WTC11 (cell line): ENCODE data around the gene OTP. TPM values are rescaled to one million over a fixed set of nuclear protein-coding genes. Genes with fewer than 3 reads are reported as not detected.

Experiments
- ATAC-seq: fragments of 200-7000 bp; cut with Tn5 transposase; 2 replicates; pipeline ENCODE4 v1.10.0; 2021; ENCODE audit warnings: mild to moderate bottlenecking, moderate library complexity
- CTCF ChIA-PET: fragments of 300-600 bp; sonication (Branson Sonifier 250); formaldehyde crosslinking; loops from one replicate; lab custom pipeline; 2021; ENCODE audit warnings: antibody characterized with exemption; lab: Charles Lee
- POLR2A ChIA-PET: fragments of 350-600 bp; sonication (Branson Sonifier 250); formaldehyde crosslinking; loops from one replicate; lab custom pipeline; 2021; ENCODE audit warnings: antibody characterized with exemption; lab: Charles Lee
- DNase-seq: peaks from one replicate; pipeline ENCODE4 v3.0.0; 2021; ENCODE audit warnings: low spot score
- H3K27ac Mint-ChIP-seq: 2 replicates; pipeline ENCODE4 v1.8.0; 2021; ENCODE audit warnings: mixed read lengths
- H3K27me3 Mint-ChIP-seq: 2 replicates; pipeline ENCODE4 v1.8.0; 2021; ENCODE audit warnings: low read depth, mild to moderate bottlenecking, moderate library complexity, mixed read lengths
- H3K36me3 Mint-ChIP-seq: 2 replicates; pipeline ENCODE4 v1.8.0; 2021; ENCODE audit warnings: mixed read lengths
- H3K4me1 Mint-ChIP-seq: 2 replicates; pipeline ENCODE4 v1.8.0; 2022; ENCODE audit warnings: mixed read lengths
- H3K4me3 Mint-ChIP-seq: 2 replicates; pipeline ENCODE4 v1.8.0; 2021; ENCODE audit warnings: mild to moderate bottlenecking, moderate library complexity, mixed read lengths
- H3K9me3 Mint-ChIP-seq: 2 replicates; pipeline ENCODE4 v1.8.0; 2021; ENCODE audit warnings: mixed read lengths
- AFF4 ChIP-seq: sonication (generic); formaldehyde crosslinking; IDR thresholded peaks from 2 replicates; pipeline ENCODE4 v1.8.1; 2023; ENCODE audit warnings: mild to moderate bottlenecking, missing genetic modification reagents, borderline replicate concordance
- ARID4B ChIP-seq: sonication (generic); formaldehyde crosslinking; IDR thresholded peaks from 2 replicates; pipeline ENCODE4 v1.8.0; 2023; ENCODE audit warnings: missing genetic modification reagents, mild to moderate bottlenecking, borderline replicate concordance
- ATF1 ChIP-seq: sonication (generic); formaldehyde crosslinking; IDR thresholded peaks from 2 replicates; pipeline ENCODE4 v1.8.1; 2023; ENCODE audit warnings: mild to moderate bottlenecking, moderate library complexity, missing genetic modification reagents
- ESRRA ChIP-seq: sonication (generic); formaldehyde crosslinking; IDR thresholded peaks from 2 replicates; pipeline ENCODE4 v1.8.1; 2022; ENCODE audit warnings: mild to moderate bottlenecking, missing genetic modification reagents, borderline replicate concordance
- FOXP4 ChIP-seq: sonication (generic); formaldehyde crosslinking; IDR thresholded peaks from 2 replicates; pipeline ENCODE4 v1.8.0; 2022; ENCODE audit warnings: mild to moderate bottlenecking, missing genetic modification reagents
- IRF1 ChIP-seq: sonication (generic); formaldehyde crosslinking; IDR thresholded peaks from 2 replicates; pipeline ENCODE4 v1.8.0; 2023; ENCODE audit warnings: missing genetic modification reagents
- NFE2L1 ChIP-seq: sonication (generic); formaldehyde crosslinking; IDR thresholded peaks from 2 replicates; pipeline ENCODE4 v1.8.1; 2023; ENCODE audit warnings: missing genetic modification reagents
- NR2C2 ChIP-seq: sonication (generic); formaldehyde crosslinking; IDR thresholded peaks from 2 replicates; pipeline ENCODE4 v1.8.0; 2022; ENCODE audit warnings: mild to moderate bottlenecking, missing genetic modification reagents
- OVOL2 ChIP-seq: fragments of 250-450 bp; sonication (Bioruptor Pico); IDR thresholded peaks from 2 replicates; pipeline ENCODE4 v1.9.0; 2021; ENCODE audit warnings: mild to moderate bottlenecking, borderline replicate concordance
- PREB ChIP-seq: sonication (generic); formaldehyde crosslinking; IDR thresholded peaks from 2 replicates; pipeline ENCODE4 v1.8.1; 2022; ENCODE audit warnings: mild to moderate bottlenecking, missing genetic modification reagents, moderate library complexity, borderline replicate concordance
- RELA ChIP-seq: sonication (generic); formaldehyde crosslinking; IDR thresholded peaks from 2 replicates; pipeline ENCODE4 v1.8.1; 2022; ENCODE audit warnings: missing genetic modification reagents, mild to moderate bottlenecking, borderline replicate concordance
- SP1 ChIP-seq: sonication (generic); formaldehyde crosslinking; conservative IDR thresholded peaks from 2 replicates; pipeline ENCODE4 v1.8.1; 2022; ENCODE audit warnings: missing genetic modification reagents
- USF1 ChIP-seq: sonication (generic); formaldehyde crosslinking; IDR thresholded peaks from 2 replicates; pipeline ENCODE4 v1.8.0; 2022; ENCODE audit warnings: mild to moderate bottlenecking, missing genetic modification reagents
- ZNF121 ChIP-seq: sonication (generic); formaldehyde crosslinking; IDR thresholded peaks from 2 replicates; pipeline ENCODE4 v1.8.0; 2023; ENCODE audit warnings: missing genetic modification reagents
- ZNF263 ChIP-seq: sonication (generic); formaldehyde crosslinking; IDR thresholded peaks from 2 replicates; pipeline ENCODE4 v1.8.1; 2022; ENCODE audit warnings: low read depth, mild to moderate bottlenecking, moderate library complexity, missing genetic modification reagents
- ZNF512 ChIP-seq: sonication (generic); formaldehyde crosslinking; IDR thresholded peaks from 2 replicates; pipeline ENCODE4 v1.8.1; 2022; ENCODE audit warnings: missing genetic modification reagents, borderline replicate concordance
- total RNA-seq: library from RNA; stranded (reverse); gene quantifications from 3 replicates; pipeline ENCODE4 v1.2.3, GENCODE V29; 2021

The OTP gene
- total RNA-seq, 1 experiment from 2014 or later = not detected

- H3K27me3 Mint-ChIP-seq = peaks cover 59% of the 10 kb centered on the region
- H3K9me3 Mint-ChIP-seq = no peaks in the 10 kb centered on the region
These were observed 20.1 kb upstream of the OTP start for GRCh38 chr5:77658662-77659061.

GRCh38 chr5:77651343-77651742 lies 12.8 kb upstream of the OTP start:
- ATAC-seq = no peak
- CTCF ChIA-PET = no interaction called here

More at GRCh38 chr5:77658662-77659061, 20.1 kb upstream of the OTP start:
- Mint-ChIP-seq H3K36me3 (no peaks in the 10 kb centered on the region), H3K4me1 (no peaks in the 10 kb centered on the region), H3K4me3 (no peak overlapping the region), H3K27ac (no peak overlapping the region)
- ChIA-PET CTCF (interaction anchor here (0.6 to 1.2 kb wide), 2 partner anchors 12 to 324 kb away, joined by 3 read pairs; no protein-coding TSS in a partner anchor), POLR2A (no interaction called here)
- no peak for TF ChIP-seq RELA (CRISPR knock-in tag)
- no peak for TF ChIP-seq ESRRA
- TF ChIP-seq OVOL2 (CRISPR knock-in tag) = no peak
- no peak for DNase-seq
- ATAC-seq = no peak

More at GRCh38 chr5:77651343-77651742, 12.8 kb upstream of the OTP start:
- H3K9me3 Mint-ChIP-seq = no peaks in the 10 kb centered on the region
- TF ChIP-seq NR2C2 (CRISPR knock-in tag) = no peak
- TF ChIP-seq ATF1 (CRISPR knock-in tag) = no peak
- no peak for TF ChIP-seq PREB (CRISPR knock-in tag)
- no peak for TF ChIP-seq ZNF263 (CRISPR knock-in tag)
- no peak for TF ChIP-seq SP1
- TF ChIP-seq IRF1 (CRISPR knock-in tag) = no peak
- TF ChIP-seq USF1 (CRISPR knock-in tag) = no peak
- no peak for TF ChIP-seq FOXP4 (CRISPR knock-in tag)
- TF ChIP-seq ZNF121 (CRISPR knock-in tag) = no peak
- no peak for TF ChIP-seq ARID4B
- no peak for TF ChIP-seq AFF4 (CRISPR knock-in tag)
- no peak for TF ChIP-seq ZNF512 (CRISPR knock-in tag)
- TF ChIP-seq NFE2L1 = no peak
- no peak for DNase-seq
- POLR2A ChIA-PET = no interaction called here
- no peaks in the 10 kb centered on the region for H3K4me1 Mint-ChIP-seq
- H3K27me3 Mint-ChIP-seq = peaks cover 95% of the 10 kb centered on the region
- H3K27ac Mint-ChIP-seq = no peak overlapping the region
- H3K4me3 Mint-ChIP-seq = no peak overlapping the region
- no peaks in the 10 kb centered on the region for H3K36me3 Mint-ChIP-seq
